H1 (cell line): ENCODE data around the gene UROC1. TPM values are rescaled to one million over a fixed set of nuclear protein-coding genes. Genes with fewer than 3 reads are reported as not detected.

ENCODE experiments used
- CBX8 ChIP-seq: fragments of 300-800, 300-1000 bp; sonication (generic); IDR thresholded peaks from 2 replicates; pipeline ENCODE4 v1.7.1; 2016; ENCODE audit warnings: low read depth, low read length, borderline replicate concordance
- NRF1 ChIP-seq: IDR thresholded peaks from 2 replicates; pipeline ENCODE4 v1.6.1; 2011; ENCODE audit warnings: mild to moderate bottlenecking, low read depth, low read length, improper control_type of control experiment
- PHF8 ChIP-seq: fragments of 200-600 bp; sonication (generic); conservative IDR thresholded peaks from 2 replicates; pipeline ENCODE4 v1.7.1; 2012; ENCODE audit warnings: low read depth, mild to moderate bottlenecking, inconsistent platforms, low read length, moderate library complexity
- RFX5 ChIP-seq: IDR thresholded peaks from 2 replicates; pipeline ENCODE4 v1.6.1; 2011; ENCODE audit warnings: low read depth, low read length, improper control_type of control experiment, borderline replicate concordance
- RXRA ChIP-seq: IDR thresholded peaks from 2 replicates; pipeline ENCODE4 v1.6.1; 2011; ENCODE audit warnings: low read depth, mild to moderate bottlenecking, low read length, moderate library complexity; ENCODE audit not compliant: insufficient read depth
- SP1 ChIP-seq: IDR thresholded peaks from 2 replicates; pipeline ENCODE4 v1.6.1; 2011; ENCODE audit warnings: low read depth, low read length
- polyA plus RNA-seq, 7 experiments: library from polyadenylated mRNA; depleted of rRNA in 3 of 7; stranded (reverse) in 5 of 7; unstranded in 2 of 7; fragments of >200 nt in 5 of 7; fragments of 200-250 nt in 2 of 7; gene quantifications; 1 replicate in 5 of 7; 2 replicates in 1 of 7; 4 replicates in 1 of 7; pipeline versions ENCODE4 v1.2.1 to v1.2.3, GENCODE V29; 2011 to 2013; ENCODE audit warnings: missing spikeins in 2 of 7, mixed read lengths in 2 of 7
- total RNA-seq: library from RNA; stranded (reverse); fragmentation: NEBNext Ultra II Directional; extraction: Animal tissue kit (Norgen Biotek cat#: 25700); gene quantifications from 2 replicates; pipeline ENCODE4 v1.2.1, GENCODE V29; 2021
- TF ChIP-seq, protein P1 (sequence below): fragments of 300-600 bp; sonication (generic); IDR thresholded peaks from 2 replicates; pipeline ENCODE4 v1.7.1; 2012; ENCODE audit warnings: low read length, moderate library complexity, mild to moderate bottlenecking, inconsistent platforms; ENCODE audit not compliant: insufficient replicate concordance
- TF ChIP-seq, protein P2 (sequence below): IDR thresholded peaks from 2 replicates; pipeline ENCODE4 v1.6.1; 2012; ENCODE audit warnings: low read length, inconsistent platforms

UROC1 gene
- total and polyA plus RNA-seq, 2 of the 8 experiments (the other 6 are each of a cell fraction or from before 2014, with no cell fraction given) = 0.03 TPM; not detected in 1

GRCh38 chr3:126548556-126549466 lies 31.2 kb upstream of the UROC1 start (continued):
- TF ChIP-seq, protein P1, sequence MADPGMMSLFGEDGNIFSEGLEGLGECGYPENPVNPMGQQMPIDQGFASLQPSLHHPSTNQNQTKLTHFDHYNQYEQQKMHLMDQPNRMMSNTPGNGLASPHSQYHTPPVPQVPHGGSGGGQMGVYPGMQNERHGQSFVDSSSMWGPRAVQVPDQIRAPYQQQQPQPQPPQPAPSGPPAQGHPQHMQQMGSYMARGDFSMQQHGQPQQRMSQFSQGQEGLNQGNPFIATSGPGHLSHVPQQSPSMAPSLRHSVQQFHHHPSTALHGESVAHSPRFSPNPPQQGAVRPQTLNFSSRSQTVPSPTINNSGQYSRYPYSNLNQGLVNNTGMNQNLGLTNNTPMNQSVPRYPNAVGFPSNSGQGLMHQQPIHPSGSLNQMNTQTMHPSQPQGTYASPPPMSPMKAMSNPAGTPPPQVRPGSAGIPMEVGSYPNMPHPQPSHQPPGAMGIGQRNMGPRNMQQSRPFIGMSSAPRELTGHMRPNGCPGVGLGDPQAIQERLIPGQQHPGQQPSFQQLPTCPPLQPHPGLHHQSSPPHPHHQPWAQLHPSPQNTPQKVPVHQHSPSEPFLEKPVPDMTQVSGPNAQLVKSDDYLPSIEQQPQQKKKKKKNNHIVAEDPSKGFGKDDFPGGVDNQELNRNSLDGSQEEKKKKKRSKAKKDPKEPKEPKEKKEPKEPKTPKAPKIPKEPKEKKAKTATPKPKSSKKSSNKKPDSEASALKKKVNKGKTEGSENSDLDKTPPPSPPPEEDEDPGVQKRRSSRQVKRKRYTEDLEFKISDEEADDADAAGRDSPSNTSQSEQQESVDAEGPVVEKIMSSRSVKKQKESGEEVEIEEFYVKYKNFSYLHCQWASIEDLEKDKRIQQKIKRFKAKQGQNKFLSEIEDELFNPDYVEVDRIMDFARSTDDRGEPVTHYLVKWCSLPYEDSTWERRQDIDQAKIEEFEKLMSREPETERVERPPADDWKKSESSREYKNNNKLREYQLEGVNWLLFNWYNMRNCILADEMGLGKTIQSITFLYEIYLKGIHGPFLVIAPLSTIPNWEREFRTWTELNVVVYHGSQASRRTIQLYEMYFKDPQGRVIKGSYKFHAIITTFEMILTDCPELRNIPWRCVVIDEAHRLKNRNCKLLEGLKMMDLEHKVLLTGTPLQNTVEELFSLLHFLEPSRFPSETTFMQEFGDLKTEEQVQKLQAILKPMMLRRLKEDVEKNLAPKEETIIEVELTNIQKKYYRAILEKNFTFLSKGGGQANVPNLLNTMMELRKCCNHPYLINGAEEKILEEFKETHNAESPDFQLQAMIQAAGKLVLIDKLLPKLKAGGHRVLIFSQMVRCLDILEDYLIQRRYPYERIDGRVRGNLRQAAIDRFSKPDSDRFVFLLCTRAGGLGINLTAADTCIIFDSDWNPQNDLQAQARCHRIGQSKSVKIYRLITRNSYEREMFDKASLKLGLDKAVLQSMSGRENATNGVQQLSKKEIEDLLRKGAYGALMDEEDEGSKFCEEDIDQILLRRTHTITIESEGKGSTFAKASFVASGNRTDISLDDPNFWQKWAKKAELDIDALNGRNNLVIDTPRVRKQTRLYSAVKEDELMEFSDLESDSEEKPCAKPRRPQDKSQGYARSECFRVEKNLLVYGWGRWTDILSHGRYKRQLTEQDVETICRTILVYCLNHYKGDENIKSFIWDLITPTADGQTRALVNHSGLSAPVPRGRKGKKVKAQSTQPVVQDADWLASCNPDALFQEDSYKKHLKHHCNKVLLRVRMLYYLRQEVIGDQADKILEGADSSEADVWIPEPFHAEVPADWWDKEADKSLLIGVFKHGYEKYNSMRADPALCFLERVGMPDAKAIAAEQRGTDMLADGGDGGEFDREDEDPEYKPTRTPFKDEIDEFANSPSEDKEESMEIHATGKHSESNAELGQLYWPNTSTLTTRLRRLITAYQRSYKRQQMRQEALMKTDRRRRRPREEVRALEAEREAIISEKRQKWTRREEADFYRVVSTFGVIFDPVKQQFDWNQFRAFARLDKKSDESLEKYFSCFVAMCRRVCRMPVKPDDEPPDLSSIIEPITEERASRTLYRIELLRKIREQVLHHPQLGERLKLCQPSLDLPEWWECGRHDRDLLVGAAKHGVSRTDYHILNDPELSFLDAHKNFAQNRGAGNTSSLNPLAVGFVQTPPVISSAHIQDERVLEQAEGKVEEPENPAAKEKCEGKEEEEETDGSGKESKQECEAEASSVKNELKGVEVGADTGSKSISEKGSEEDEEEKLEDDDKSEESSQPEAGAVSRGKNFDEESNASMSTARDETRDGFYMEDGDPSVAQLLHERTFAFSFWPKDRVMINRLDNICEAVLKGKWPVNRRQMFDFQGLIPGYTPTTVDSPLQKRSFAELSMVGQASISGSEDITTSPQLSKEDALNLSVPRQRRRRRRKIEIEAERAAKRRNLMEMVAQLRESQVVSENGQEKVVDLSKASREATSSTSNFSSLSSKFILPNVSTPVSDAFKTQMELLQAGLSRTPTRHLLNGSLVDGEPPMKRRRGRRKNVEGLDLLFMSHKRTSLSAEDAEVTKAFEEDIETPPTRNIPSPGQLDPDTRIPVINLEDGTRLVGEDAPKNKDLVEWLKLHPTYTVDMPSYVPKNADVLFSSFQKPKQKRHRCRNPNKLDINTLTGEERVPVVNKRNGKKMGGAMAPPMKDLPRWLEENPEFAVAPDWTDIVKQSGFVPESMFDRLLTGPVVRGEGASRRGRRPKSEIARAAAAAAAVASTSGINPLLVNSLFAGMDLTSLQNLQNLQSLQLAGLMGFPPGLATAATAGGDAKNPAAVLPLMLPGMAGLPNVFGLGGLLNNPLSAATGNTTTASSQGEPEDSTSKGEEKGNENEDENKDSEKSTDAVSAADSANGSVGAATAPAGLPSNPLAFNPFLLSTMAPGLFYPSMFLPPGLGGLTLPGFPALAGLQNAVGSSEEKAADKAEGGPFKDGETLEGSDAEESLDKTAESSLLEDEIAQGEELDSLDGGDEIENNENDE = no peak
- TF ChIP-seq SP1 (no peak), RFX5 (no peak), PHF8 (no peak), RXRA (no peak), CBX8 (no peak), NRF1 (no peak)
- TF ChIP-seq, protein P2, sequence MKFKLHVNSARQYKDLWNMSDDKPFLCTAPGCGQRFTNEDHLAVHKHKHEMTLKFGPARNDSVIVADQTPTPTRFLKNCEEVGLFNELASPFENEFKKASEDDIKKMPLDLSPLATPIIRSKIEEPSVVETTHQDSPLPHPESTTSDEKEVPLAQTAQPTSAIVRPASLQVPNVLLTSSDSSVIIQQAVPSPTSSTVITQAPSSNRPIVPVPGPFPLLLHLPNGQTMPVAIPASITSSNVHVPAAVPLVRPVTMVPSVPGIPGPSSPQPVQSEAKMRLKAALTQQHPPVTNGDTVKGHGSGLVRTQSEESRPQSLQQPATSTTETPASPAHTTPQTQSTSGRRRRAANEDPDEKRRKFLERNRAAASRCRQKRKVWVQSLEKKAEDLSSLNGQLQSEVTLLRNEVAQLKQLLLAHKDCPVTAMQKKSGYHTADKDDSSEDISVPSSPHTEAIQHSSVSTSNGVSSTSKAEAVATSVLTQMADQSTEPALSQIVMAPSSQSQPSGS = no peak
- TF ChIP-seq, all 59 proteins: peak for 0
